Right lobe of liver (tissue), 4 donors: Measurements from ENCODE around the gene GJA3.

ENCODE experiments used
- CTCF ChIP-seq, 4 donors: fragments of 200-600 bp in 3 of 4; fragments of 450-650 bp in 1 of 4; IDR thresholded peaks; one replicate each; pipeline versions ENCODE4 v1.5.1 to v1.8.0; 2016 to 2022; ENCODE audit warnings: antibody characterized with exemption in 4 of 4, mild to moderate bottlenecking in 2 of 4
- POLR2A ChIP-seq: fragments of 450-650 bp; IDR thresholded peaks from one replicate; pipeline ENCODE4 v1.6.1; 2017; ENCODE audit warnings: antibody characterized with exemption, mild to moderate bottlenecking
- donor health status: DM: no; HTN: no; CAD: no.
- donor health status: DM: no; HTN: no; CAD: no.
- donor health status: DM: no; HTN: yes; CAD: no.

- no peak for TF ChIP-seq POLR2A
- TF ChIP-seq CTCF (IDR thresholded peaks at IDR 0.05): peak in 3 of 4 donors; percentile 7 to 25 (median 24)
Measured at GRCh38 chr13:20090349-20090748, 70.5 kb downstream of the GJA3 start.
